Mesothelial cell of epicardium (in vitro differentiated cells): ENCODE results near the gene SMARCC2. TPM values are rescaled to one million over a fixed set of nuclear protein-coding genes. Genes with fewer than 3 reads are reported as not detected.

Experiments used
- DNase-seq, 2 experiments: peaks; one replicate each; pipeline ENCODE4 v3.0.0; 2021; ENCODE audit warnings: low spot score in 2 of 2; ENCODE audit not compliant: unreplicated experiment in 2 of 2
- H3K27ac Mint-ChIP-seq: 2 replicates; pipeline ENCODE4 v1.8.0; 2021; ENCODE audit warnings: mixed read lengths
- H3K27me3 Mint-ChIP-seq: 2 replicates; pipeline ENCODE4 v1.8.0; 2021; ENCODE audit warnings: low read depth, mixed read lengths
- H3K36me3 Mint-ChIP-seq: 2 replicates; pipeline ENCODE4 v1.8.0; 2021; ENCODE audit warnings: mixed read lengths
- H3K4me1 Mint-ChIP-seq: 2 replicates; pipeline ENCODE4 v1.8.0; 2021; ENCODE audit warnings: mixed read lengths
- H3K4me3 Mint-ChIP-seq: 2 replicates; pipeline ENCODE4 v1.8.0; 2021; ENCODE audit warnings: mild to moderate bottlenecking, moderate library complexity, mixed read lengths
- H3K9me3 Mint-ChIP-seq: 2 replicates; pipeline ENCODE4 v1.8.0; 2021; ENCODE audit warnings: mixed read lengths
- CTCF ChIP-seq: fragments of 200-600 bp; sonication (generic); IDR thresholded peaks from one replicate; pipeline ENCODE4 v1.5.0; 2021; ENCODE audit warnings: antibody characterized with exemption; ENCODE audit not compliant: unreplicated experiment
- total RNA-seq: library from RNA; stranded (reverse); gene quantifications from 3 replicates; pipeline ENCODE4 v1.2.1, GENCODE V29; 2021

The SMARCC2 gene
- 158 to 177 TPM (median 171 TPM) in 3 replicates for total RNA-seq

- Mint-ChIP-seq H3K36me3 (peaks cover 16% of the 10 kb centered on the region), H3K27ac (peak within 1 kb of the TSS; percentile 97), H3K4me3 (peak within 1 kb of the TSS; percentile 91), H3K27me3 (peaks cover 1% of the 10 kb centered on the region), H3K9me3 (no peaks in the 10 kb centered on the region), H3K4me1 (peaks cover 19% of the 10 kb centered on the region)
- peak; percentile 81 for TF ChIP-seq CTCF
- peak; percentile 79 to 90 for DNase-seq
Measured at GRCh38 chr12:56189099-56189917, at the start of gene SMARCC2. TSS of gene SMARCC2 (minus strand) at chr12:56189483. CDS start at chr12:56189461, 22 bp downstream.

GRCh38 chr12:56237552-56237951 is 48.3 kb upstream of the SMARCC2 start:
- Mint-ChIP-seq H3K4me3 (no peak overlapping the region), H3K27me3 (no peaks in the 10 kb centered on the region), H3K4me1 (no peaks in the 10 kb centered on the region), H3K36me3 (peaks cover 19% of the 10 kb centered on the region), H3K27ac (no peak overlapping the region), H3K9me3 (no peaks in the 10 kb centered on the region)
- no peak for DNase-seq
- TF ChIP-seq CTCF, result no peak

GRCh38 chr12:56236985-56237384 is 47.7 kb upstream of the SMARCC2 start:
- TF ChIP-seq CTCF, result no peak
- no peaks in the 10 kb centered on the region for H3K9me3 Mint-ChIP-seq
- no peaks in the 10 kb centered on the region for H3K27me3 Mint-ChIP-seq
- no peak for DNase-seq
- peaks cover 16% of the 10 kb centered on the region for H3K36me3 Mint-ChIP-seq
- no peaks in the 10 kb centered on the region for H3K4me1 Mint-ChIP-seq
- no peak overlapping the region for H3K4me3 Mint-ChIP-seq
- no peak overlapping the region for H3K27ac Mint-ChIP-seq

GRCh38 chr12:56236091-56236490 is 46.8 kb upstream of the SMARCC2 start:
- Mint-ChIP-seq H3K4me3 (no peak overlapping the region), H3K27me3 (no peaks in the 10 kb centered on the region), H3K9me3 (no peaks in the 10 kb centered on the region), H3K4me1 (no peaks in the 10 kb centered on the region), H3K36me3 (peaks cover 8% of the 10 kb centered on the region), H3K27ac (no peak overlapping the region)
- no peak for DNase-seq
- no peak for TF ChIP-seq CTCF

- H3K9me3 Mint-ChIP-seq, result no peaks in the 10 kb centered on the region
- no peaks in the 10 kb centered on the region for H3K4me1 Mint-ChIP-seq
- no peak overlapping the region for H3K27ac Mint-ChIP-seq
- no peak overlapping the region for H3K4me3 Mint-ChIP-seq
- DNase-seq, result no peak
- no peaks in the 10 kb centered on the region for H3K27me3 Mint-ChIP-seq
- H3K36me3 Mint-ChIP-seq, result peaks cover 1% of the 10 kb centered on the region
- no peak for TF ChIP-seq CTCF
Measured at GRCh38 chr12:56234746-56235436, 45.6 kb upstream of the SMARCC2 start.
